GM21390 (cell line): ENCODE measurements around the gene CASK.
A peak's percentile ranks its signal among the peaks of the same experiment; 100 is the strongest.
"Not testable (repeated sequence)": the region's sequence is repeated elsewhere in the genome, so short reads cannot be mapped to it uniquely, and the experiment has no call there.

ENCODE experiments used
- ATAC-seq: cut with Tn5 transposase; IDR thresholded peaks from one replicate; pipeline ENCODE4 v1.9.1; 2021; ENCODE audit not compliant: unreplicated experiment

CASK gene

DNA sequence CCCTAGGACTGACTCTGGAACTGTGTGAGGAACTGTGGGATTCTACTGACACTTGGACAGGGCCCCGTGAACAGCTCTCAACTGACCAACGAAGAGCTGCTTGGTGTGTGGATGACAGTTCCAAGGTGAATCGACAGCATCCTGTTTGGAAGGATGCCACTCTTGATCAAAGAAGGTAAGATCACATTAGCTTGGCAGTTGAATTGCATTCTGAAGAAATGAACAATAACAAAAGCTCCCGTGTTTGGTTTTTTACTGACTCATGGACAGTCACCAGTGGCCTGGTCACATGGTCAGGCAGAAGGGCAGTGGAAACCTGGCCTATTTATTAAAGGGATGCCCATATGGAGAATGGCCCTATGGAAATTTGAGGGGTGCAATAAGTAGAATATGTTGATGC lies 267.7 kb downstream of the CASK start:
- ATAC-seq = no peak

DNA sequence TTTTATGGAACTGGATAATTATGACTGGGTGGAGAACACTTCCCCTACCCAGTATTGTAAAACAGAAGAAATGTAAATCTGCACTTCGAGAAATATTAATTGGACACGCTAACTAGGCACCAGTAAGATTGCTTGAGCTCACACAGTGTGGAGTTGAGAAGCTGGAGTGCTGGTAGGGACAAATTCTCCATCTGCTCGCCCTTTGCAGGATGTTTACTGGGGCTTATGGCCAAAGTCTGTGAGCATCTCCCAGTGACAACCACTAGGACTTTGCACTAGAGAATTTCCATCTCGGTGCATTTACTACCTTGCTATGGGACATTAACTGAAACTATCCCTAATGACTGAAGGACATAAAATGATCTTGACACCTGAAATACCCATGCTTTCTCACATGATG lies 268.3 kb downstream of the CASK start:
- no peak for ATAC-seq

DNA sequence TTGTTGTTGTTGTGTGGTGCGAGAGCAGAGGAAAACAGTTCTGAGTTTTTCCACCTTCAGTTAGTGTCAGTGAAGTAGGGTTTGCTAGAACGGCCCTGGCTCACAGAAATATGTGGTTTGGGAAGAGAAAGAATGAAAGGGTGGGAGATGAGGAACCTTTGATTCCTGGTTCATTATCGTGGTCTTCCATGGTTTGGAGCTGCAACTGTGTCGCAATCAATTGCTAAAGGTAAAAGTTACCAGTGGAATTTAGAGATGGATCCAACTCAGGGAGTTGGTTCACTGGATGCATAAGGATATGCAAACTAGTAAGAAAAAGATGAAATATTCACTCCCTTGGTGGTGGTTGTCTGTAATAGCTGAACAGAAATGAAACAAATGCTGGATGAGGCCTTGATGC lies 270.2 kb downstream of the CASK start:
- ATAC-seq = no peak

DNA sequence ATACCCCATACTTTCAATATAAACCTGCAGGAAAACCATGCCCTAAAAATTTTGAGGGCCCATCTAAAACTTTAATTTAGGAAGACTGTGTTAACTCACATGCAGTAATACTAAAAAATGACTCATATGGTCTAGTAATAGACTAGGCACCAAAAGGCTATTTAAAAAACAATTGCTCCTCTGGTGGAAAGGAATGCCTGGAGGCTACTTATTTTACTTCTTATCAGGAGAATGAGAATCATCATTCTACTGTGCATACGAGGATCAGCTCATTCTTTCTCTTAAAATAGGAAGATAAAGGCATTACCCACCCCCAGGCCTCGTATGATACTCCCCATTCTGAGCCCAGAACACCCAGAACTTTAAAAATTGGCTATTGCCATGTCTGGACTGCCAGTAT lies 277.2 kb downstream of the CASK start:
- ATAC-seq = not testable (repeated sequence)

DNA sequence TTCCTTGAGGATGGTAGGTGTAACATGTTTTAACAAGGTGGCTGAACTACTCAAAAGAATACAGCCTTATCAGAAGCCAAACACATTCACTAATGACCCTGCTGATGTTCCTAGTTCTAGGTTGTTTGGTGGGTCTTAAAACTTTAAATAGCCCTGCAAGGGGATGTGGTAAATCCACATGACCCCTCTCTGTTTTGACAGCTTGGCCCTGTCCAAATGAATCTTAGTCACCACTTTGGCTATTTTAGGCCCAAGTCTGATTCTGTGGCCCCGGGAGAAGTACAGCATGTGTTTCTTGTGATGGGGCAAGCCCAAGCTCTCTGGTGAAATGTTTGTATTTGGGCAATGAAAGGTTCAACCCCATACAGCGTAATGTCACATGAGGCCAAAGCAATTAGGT lies 289.1 kb downstream of the CASK start:
- no peak for ATAC-seq

DNA sequence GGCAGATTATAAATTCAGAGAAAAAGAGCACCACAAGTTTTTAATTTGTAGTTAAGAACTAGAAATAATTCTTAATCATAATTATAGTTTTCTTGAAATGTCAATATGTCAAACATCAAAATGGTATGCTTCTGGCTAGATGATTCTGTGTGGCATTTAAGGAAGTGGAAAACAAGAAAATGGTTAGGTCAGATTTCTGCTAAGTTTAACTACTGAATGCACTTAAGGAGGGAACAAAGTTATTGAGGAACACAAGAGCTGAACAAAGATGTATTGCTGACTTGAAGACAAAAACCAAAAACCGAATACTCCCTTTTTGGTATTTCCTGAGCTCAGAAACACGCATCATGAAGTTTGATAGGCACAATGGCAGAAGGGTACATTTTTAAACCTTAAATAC lies 293.3 kb downstream of the CASK start:
- ATAC-seq = no peak

DNA sequence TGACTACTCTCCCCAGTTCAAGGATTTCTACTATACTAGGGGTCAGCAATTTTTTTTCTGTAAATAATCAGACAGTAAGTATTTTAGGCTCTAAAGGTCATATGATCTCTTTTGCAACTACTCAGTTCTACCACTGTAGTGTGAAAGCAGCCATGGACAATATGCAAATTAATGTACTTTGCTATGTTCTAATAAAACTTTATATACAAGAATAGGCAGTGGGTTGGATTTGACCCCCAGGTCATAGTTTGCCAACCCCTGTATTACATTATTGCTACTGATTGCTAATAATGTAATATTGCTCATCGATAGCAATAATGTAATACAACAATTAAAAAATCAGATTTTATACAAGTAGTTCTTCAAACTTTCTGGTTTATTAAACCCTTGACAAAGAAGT lies 293.8 kb downstream of the CASK start:
- ATAC-seq = no peak

DNA sequence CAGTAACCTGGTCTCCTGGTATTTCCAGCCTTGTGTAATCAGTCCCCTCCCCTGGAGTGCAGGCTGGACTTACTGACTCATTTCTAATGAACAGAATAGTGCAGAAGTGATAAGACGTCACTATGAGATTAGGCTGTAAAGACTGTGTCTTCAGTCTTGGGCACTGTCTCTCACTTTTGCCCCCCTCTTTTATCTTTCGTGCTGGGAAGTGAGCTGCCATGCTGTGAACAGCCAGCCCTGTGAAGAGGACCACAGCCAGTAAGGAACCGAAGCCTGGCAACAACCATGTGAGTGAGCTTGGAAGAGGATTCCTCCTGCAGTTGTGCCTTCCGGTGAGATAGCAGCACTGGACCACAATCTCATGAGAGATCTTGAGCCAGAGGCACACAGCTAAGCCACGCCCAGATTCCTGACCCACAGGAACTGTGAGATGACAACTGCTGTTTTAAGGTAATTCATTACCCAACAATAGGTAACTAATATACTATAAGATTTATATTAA lies 302.1 kb downstream of the CASK start:
- ATAC-seq = no peak

DNA sequence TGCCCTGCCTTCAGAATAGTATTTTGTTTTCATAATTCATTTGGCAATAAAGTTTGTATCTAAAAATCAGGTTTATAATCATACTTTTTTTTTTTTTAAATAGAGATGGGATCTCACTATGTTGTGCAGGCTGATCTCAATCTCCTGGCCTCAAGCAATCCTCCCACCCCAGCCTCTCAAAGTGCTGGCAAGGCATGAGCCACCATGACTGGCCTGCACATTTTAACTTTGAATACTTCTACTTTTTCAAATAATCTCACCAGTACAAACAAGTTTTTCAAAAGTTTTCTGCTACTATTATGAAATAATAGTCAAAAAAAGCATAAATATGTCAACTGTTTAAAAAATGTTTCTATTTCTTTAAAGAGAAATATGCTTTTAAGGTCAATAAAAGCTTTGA lies 304.1 kb downstream of the CASK start:
- no peak for ATAC-seq

DNA sequence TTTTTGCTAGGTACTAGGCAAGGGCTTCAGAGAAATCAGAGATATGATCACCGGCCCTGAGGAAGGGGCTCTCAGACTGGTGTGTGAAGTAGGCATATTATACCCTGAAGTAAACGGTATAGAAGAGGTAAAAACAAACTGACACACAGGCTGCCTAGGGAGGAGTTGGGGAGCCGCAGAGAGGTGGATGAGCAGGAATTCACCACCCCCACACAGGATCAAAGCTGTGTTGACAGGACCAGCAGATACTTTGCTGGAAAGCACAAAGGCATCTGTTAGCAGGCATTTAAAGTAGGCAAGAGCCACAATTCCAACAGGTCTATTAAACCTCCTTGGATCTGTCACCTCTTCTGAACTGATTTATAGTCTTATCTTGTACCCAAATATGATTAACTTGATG lies 306.4 kb downstream of the CASK start:
- no peak for ATAC-seq

DNA sequence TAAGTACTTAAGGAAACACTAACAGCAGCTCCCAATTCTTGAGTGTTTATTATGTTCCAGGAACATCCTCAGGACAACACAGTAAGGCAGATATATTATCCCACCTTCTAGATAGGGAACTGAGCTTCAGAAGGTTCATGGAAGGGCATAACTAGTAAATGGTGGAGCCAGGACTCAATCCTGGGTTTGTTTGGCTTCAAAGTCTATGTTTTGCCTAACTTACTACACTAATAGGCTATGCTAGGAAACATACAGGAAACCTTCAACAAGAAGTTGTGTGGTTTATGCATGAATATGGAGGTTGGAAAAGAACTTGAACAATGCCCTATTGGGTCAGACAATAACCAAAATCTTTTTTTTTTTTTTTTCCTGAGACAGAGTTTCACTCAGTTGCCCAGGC lies 307.1 kb downstream of the CASK start:
- no peak for ATAC-seq

DNA sequence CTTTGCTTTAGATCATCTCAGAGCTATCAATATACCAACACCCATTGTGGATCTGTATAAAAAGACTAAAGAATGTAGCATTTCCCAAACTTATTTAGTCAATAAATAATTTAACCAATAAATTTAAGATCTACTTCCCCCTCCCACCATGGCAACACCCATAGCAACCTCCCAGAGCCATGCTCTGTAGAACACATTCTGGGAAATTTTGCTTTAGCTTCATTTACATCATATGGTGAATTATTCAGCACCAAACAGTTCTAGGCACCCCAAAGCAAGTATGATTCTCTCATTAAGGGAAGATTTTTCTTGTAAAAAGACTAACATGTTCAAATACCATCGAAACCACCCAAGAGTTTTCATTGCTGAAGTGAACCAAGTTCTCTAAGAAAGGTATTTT lies 315.1 kb downstream of the CASK start:
- ATAC-seq = no peak

DNA sequence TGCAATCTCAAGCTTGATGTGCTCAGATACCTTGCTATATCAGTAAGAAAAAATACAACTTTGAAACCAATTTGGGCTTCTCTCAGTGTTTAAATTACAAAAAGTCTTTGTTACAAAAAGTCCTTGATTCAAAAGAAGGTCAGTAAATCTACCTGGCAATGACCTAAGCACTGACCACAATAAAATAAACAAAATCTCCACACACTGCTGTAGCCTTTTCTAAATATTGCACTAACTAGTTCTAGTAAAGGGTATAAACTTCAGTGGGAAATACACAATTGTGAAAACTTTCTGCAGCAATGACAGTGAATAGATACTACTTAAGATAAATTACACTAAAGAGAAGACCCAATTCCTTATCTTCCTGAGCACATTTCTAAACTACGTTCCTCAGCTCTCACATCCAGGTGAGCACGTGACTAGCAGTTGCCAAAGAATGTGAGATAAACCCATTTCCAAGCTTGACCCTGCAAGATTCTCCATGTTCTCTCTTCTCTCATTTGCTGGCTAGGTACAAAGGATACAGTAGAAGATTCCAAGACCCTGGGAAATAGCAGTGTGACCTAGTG lies 316.0 kb downstream of the CASK start:
- no peak for ATAC-seq

DNA sequence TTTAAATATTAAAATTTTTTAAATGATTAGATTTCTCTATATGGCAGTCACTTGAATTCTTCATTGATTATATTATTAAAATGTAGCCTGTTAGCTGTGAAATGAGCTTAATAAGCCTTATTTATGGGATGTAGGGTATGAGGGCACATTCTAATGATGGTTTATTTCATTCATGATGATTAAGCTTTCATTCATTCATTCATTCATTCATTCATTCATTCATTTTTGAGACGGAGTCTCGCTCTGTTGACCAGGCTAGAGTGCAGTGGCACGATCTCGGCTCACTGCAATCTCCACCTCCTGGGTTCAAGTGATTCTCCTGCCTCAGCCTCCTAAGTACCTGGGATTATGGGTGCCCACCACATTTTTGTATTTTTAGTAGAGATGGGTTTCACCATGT lies 317.3 kb downstream of the CASK start:
- not testable (repeated sequence) for ATAC-seq

DNA sequence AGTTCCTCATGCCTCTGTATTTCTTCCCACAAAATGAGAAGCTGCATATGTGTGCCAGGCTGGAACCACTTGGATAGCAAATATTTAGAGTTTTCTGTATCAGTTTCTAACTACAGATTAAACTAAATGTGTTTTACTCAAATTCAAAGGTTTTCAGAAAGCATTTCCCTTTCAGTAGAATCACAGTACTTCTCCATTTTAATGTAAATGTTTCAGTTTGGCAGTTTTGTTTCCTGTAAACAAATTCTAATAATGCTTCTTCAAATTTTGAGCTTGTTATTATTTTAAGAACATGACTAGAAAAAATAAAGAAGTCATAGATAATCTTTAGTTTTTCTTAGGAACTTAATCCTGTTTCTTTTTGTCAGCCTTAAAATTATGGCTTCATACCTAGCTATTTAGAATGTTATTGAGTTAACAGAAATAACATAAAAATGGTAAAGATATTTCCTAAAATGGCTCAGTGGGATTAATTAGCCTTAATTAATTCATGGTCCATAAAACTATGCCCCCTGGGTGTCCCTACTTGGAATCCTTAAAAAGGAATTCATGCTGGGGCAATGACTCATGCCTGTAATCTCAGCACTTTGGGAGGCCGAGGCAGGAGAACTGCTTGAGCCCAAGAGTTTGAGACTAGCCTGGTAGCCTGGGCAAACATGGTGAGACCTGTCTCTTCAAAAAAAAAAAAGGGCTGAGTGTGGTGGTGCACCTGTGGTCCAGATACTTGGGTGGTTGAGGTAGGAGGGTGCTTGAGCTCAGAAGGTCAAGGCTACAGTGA lies 318.4 kb downstream of the CASK start:
- ATAC-seq = no peak

DNA sequence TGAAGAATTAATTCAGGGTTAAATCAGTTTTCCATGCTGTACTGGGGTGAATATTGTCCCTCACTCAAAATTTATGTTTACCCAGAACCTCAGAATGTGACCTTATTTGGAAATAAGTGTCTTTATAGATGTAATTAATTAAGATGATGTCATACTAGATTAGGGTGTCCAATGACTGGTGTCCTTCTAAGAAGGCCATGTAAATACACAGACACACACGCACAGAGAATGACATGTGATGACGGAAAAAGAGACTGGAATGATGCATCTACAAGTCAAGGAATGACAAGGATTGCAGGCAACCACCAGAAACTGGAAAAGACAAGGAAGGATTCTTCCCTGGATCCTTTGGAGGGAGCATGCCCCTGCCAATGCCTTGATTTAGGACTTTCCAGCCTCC lies 319.2 kb downstream of the CASK start:
- ATAC-seq = no peak

DNA sequence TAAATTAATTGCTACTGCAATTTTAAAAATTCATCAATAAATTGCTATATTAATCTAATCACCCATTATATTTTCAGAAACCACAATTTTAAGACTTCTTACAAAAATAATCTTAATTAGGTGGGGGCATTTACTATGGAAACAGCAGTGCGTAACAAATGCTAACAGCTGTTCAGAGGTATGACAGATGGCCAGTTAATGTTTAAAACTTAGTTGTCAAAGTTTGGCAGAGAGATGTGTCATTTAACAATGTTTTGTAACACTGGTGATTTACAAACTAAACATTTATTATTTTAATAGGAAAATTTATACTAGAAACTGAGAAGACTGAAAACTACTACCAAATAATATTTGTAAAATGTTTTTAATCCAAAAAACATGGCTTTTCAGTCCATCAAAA lies 319.8 kb downstream of the CASK start:
- ATAC-seq = no peak

DNA sequence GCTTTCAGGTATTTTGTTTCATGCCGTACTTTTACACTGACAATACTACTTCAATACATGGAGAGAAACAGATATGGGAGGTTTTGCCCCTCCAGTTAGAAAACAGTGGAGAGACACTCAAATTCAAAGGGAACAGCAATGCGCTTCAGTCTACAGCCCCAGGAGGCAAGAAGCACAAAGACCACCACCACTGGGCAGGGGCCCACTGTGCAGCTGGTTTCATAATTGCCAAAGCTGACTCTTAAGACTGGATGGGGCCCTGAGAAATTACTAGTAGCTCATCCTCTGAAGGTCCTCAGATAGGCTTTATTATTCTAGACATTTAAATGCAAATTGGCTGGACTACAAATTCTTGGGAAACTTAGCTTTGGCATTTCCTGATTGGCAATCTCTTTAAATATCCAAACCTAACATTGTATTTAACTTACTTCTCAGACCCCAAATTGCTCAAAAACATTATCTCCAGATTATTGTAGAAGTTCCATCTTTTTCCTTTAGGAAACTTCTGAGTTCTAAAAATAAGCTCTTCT lies 320.5 kb downstream of the CASK start:
- ATAC-seq = no peak

DNA sequence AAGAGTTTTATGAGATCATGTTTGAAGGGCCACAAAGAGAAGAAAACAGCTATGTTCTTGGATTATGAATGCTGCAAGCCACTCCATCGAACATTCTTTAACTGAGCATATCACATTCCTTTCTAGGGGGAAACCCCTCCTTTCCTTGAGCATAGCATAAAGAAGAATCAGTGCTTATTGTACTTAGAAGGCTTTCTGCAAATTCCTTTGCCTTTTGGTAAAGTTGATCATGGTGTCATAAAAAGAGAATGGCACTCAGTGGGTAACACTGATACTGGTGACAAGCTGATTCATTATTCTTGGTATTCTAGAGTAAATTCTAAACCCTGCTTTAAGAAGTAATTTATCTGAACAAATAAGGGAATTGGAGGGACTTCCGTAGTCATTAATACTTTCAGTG lies 323.1 kb downstream of the CASK start:
- ATAC-seq = no peak

DNA sequence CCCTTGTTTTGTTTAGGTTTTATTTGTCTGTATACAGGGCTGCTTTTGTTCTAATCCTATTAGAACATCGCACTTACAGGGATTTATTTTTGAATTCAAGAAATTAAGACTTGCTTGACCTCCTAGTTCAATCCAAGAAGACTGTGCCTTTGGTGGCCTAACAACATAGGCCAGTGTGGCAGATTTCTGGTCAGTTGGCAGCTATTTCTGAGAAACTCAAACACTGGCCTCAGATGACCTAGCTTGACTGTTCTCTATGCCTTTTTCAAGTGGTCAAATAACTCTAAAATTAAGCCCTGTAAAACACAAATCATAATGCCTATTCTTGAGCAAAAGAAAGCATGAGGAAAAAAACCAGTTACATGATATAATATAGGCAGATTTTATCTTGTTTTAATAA lies 323.8 kb downstream of the CASK start:
- no peak for ATAC-seq

DNA sequence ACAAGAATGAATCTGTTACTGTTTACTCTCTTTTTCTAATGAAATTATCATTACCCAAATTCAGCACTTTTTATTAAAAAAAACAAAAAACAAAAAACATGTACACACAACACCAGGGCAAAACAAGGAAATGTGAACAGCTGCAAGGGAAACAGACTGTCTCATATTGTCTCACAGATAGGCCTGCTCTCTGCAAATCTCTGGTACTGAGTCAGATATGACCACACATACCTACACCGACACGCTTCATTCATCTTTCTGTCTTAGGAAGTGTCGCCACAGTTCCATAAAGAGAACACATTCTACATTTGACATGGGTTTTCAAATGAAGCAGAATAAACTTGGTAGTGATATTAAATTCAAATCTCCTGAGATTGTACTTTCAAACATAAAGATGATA lies 326.8 kb downstream of the CASK start:
- ATAC-seq = peak; percentile 99

DNA sequence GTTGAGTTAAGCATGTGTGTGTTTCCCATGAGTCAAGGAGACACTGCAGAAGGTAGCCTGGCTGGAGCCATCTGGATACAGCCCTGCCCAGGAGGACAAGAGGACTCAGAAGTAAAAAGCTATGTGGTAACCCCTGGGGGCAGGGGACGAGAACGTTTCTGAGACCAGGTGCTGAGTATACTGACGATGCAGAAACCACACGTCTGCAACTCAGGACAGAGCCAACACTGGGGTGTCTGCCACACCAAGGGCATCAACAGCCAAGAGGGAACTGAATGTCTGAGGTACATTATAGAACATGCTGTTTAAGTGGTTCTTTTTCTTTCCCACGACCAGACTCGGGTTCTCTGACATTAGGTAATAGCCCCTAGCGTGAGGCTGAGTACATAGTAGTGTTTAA lies 328.7 kb downstream of the CASK start:
- ATAC-seq = no peak

DNA sequence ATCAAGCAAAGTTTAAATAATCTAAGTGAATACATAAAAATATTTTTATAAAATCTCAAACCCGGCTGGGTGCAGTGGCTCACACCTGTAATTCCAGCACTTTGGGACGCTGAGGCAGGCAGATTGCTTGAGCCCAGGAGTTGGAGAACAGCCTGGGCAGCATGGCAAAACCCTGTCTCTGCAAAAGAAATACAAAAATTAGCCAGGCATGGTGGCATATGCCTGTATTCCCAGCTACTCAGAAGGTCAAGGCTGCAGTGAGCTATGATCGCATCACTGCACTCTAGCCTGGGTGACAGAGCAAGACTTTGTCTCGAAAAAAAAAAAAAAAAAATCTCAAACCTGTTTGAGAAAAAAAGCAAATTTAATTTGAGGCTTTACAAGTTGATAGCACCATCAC lies 331.4 kb downstream of the CASK start:
- no peak for ATAC-seq
